ENCODE measurements around the gene EXOSC6.
"Not testable (repeated sequence)": the region's sequence is repeated elsewhere in the genome, so short reads cannot be mapped to it uniquely, and the experiment has no call there.

DNA sequence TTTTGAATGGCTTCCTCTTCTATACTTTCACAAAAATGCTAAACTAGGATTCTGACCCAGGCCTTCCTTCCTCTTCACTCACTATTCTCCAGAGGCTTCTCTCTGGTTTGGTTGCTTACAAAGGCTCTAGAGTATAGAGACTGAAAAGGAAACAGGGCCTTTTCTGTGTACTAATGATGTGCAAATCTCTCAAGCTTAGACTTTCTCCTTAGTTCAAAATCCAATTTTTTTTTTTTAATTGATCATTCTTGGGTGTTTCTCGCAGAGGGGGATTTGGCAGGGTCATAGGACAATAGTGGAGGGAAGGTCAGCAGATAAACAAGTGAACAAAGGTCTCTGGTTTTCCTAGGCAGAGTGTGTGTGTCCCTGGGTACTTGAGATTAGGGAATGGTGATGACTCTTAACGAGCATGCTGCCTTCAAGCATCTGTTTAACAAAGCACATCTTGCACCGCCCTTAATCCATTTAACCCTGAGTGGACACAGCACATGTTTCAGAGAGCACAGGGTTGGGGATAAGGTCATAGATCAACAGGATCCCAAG, 27.7 kb downstream of the EXOSC6 start:
- TF ChIP-seq CTCF, POLR2A (IDR thresholded peaks at IDR 0.05): not testable (repeated sequence)

Data from tibial nerve (tissue), 3 donors.